HG03558 (cell line): ENCODE measurements around the gene SGMS1.
"Not testable (repeated sequence)": the region's sequence is repeated elsewhere in the genome, so short reads cannot be mapped to it uniquely, and the experiment has no call there.

Experiments used
- ATAC-seq: cut with Tn5 transposase; IDR thresholded peaks from one replicate; pipeline ENCODE4 v1.9.1; 2021; ENCODE audit warnings: moderate number of reproducible peaks; ENCODE audit not compliant: unreplicated experiment; ENCODE audit errors: extremely low read depth

Gene SGMS1

GRCh38 chr10:50623663-50624412 is at the start of gene SGMS1:
Gene SGMS1 (minus strand): TSS chr10:50623956. CDS start chr10:50344114, 279,842 bp downstream.
- ATAC-seq = peak; percentile 6

GRCh38 chr10:50672152-50672551 is 48.4 kb upstream of the SGMS1 start:
- ATAC-seq = not testable (repeated sequence)

- not testable (repeated sequence) for ATAC-seq
These were observed 47.9 kb upstream of the SGMS1 start for GRCh38 chr10:50671645-50672044.

DNA sequence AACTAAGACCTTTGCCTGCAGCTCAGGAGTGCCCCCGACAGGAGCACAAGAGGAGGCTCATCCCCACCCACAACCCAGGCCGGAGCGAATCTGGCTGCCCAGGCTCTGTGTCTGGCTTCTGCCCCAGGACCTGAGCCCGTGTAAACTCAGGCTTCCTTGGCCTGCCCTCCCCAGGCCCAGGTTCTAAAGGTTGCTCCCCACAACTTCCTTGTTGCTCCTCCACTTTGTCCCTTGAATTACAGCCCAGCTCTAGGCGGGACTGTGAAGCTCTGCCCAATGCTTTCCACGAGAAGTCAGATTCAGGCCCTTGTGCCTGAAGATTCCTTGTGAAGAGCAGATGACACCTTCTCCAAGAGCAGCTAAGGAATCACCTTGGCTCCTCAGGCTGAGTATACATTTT is 46.2 kb upstream of the SGMS1 start:
- ATAC-seq = not testable (repeated sequence)

GRCh38 chr10:50667353-50667752 is 43.6 kb upstream of the SGMS1 start:
- ATAC-seq = not testable (repeated sequence)

- not testable (repeated sequence) for ATAC-seq
These were observed 38.7 kb upstream of the SGMS1 start for GRCh38 chr10:50662420-50662819.

GRCh38 chr10:50661563-50661962 is 37.8 kb upstream of the SGMS1 start:
- ATAC-seq = not testable (repeated sequence)

GRCh38 chr10:50659865-50660730 is 36.3 kb upstream of the SGMS1 start:
- peak; percentile 95 for ATAC-seq

GRCh38 chr10:50659016-50659864 is 35.5 kb upstream of the SGMS1 start:
- not testable (repeated sequence) for ATAC-seq

- ATAC-seq = no peak
These were observed 34.4 kb upstream of the SGMS1 start for GRCh38 chr10:50658165-50658564.

- ATAC-seq = no peak
These were observed 30.0 kb upstream of the SGMS1 start for GRCh38 chr10:50653758-50654157.

DNA sequence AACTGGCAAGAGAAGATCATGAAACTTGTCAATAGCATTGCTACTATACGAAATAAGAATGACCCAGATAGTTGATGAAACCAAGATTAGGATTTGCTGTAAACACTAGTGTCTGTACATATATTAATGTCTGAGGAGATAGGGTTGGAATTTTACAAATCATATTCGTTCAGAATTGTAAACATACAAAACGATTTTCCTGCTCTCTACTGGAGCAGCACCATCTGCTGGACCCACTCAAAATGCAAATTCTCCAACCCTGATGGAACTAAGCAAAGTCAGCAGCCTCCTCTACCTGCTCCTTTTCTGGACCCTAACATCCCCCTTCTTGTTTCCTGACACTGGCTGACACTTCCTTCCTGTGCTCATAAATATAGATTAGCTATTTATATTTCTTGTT is 29.4 kb upstream of the SGMS1 start:
- no peak for ATAC-seq

GRCh38 chr10:50651808-50652207 is 28.1 kb upstream of the SGMS1 start:
- no peak for ATAC-seq

DNA sequence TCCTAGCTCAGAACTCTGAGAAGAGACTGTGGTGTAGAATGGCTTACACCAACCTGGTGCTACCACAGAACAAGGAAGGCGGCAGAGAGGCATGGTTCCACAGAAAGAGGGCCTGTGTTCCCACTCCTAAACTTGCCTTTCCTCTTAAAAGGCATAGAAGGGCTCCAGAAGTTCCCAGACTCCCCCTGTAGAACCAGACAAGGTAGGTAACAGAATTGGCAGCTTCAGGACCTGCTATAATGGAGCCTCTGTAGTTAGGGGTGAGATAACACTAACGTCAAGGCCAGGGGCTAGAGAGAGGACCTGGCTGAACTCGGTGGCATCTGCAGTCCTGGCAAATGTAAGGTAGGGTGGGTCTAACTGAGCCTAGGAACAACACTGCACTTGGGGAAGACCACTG is 26.7 kb upstream of the SGMS1 start:
- no peak for ATAC-seq

DNA sequence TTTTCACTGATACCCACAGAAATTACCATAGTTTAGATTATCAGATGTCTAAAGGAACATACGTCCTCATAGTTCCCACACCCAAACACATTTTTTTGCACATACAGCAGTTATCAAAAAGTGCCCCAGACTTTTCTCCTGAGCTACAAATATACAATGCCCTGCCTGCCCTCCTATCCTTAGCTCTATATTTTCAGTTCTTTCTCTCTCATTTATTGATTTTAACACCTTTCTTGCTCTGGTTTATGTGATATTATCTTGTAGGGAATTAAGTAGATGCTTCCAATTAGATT is 25.1 kb upstream of the SGMS1 start:
- no peak for ATAC-seq

DNA sequence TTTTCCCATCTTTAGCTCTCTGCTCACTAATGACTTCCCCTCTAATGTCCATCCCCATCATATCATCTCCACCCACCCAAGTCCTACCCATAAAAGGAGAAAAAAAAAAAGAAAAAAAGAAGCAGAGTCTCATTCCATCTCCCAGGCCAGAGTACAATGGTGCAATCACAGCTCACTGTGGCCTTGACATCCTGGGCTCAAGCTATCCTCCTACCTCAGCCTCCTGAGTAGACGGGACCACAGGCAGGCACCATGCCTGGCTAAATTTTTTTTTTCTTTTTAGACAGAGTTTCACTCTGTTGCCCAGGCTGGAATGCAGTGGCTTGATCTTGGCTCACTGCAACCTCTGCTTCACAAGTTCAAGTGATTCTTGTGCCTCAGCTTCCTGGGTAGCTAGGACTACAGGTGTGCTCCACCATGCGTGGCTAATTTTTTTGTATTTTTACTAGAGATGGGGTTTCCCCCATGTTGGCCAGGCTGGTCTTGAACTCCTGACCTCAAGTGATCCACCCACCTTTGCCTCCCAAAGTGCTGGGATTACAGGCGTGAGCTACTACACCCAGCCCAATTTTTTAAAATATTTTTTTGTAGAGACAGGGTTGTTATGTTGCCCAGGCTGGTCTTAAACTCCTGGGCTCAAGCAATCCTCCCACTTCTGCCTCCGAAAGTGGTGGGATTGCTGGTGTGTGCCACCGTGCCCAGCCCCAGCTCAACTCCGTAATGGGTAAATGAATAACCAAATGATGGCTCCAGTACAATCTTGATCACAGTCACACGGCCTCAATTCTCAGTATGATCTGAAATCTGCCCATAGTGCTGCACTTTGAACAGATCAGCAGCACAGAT is 24.6 kb upstream of the SGMS1 start:
- ATAC-seq = peak; percentile 74

- ATAC-seq = not testable (repeated sequence)
These were observed 23.6 kb upstream of the SGMS1 start for GRCh38 chr10:50647350-50647749.

DNA sequence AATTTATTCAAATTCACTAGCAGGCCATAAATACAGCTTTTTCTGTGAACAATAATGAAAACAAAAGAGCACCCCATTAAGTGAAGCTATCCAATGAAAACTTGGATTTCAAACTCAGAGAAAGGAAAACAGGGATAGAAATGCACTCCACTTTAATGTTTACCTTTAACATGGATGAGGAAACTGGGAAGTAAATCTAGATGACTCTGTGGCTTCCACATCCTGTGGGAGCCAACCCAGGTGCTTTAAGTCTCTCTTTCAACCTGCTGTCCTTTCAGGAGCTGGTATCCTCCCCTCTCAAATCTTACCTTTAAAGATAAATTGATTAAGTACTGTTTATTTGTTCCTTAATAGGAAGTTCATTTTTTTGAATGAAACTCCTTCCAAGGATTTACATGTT is 21.5 kb upstream of the SGMS1 start:
- ATAC-seq = no peak

- no peak for ATAC-seq
These were observed 17.9 kb upstream of the SGMS1 start for GRCh38 chr10:50641626-50642025.

- no peak for ATAC-seq
These were observed 16.5 kb upstream of the SGMS1 start for GRCh38 chr10:50640238-50640637.
